NCI-H1417 treated with DMSO at 0.1 percent for 48 hours (cell line): ENCODE data around the gene RNF150.

ENCODE experiments used
- DNase-seq: peaks from one replicate; lab custom pipeline; 2025; lab: John Stamatoyannopoulos, UW

The RNF150 gene

GRCh38 chr4:140980426-140981200 lies 152.7 kb downstream of the RNF150 start:
- no peak for DNase-seq

GRCh38 chr4:140976768-140977167 lies 156.5 kb downstream of the RNF150 start:
- no peak for DNase-seq

GRCh38 chr4:140971077-140971792 lies 162.0 kb downstream of the RNF150 start:
- no peak for DNase-seq

GRCh38 chr4:140969296-140969695 lies 164.0 kb downstream of the RNF150 start:
- DNase-seq = no peak

GRCh38 chr4:140968371-140968770 lies 164.9 kb downstream of the RNF150 start:
- no peak for DNase-seq

GRCh38 chr4:140963883-140964282 lies 169.4 kb downstream of the RNF150 start:
- DNase-seq = no peak

- no peak for DNase-seq
Measured at GRCh38 chr4:140955641-140956040, 177.6 kb downstream of the RNF150 start.

- DNase-seq = no peak
Measured at GRCh38 chr4:140952717-140953116, 180.6 kb downstream of the RNF150 start.

GRCh38 chr4:140947506-140947905 lies 185.8 kb downstream of the RNF150 start:
- no peak for DNase-seq

GRCh38 chr4:140945106-140945505 lies 188.2 kb downstream of the RNF150 start:
- no peak for DNase-seq

GRCh38 chr4:140944572-140944971 lies 188.7 kb downstream of the RNF150 start:
- no peak for DNase-seq

GRCh38 chr4:140944199-140944515 lies 189.1 kb downstream of the RNF150 start:
- no peak for DNase-seq

- no peak for DNase-seq
Measured at GRCh38 chr4:140943486-140944198, 189.6 kb downstream of the RNF150 start.

GRCh38 chr4:140940589-140940988 lies 192.7 kb downstream of the RNF150 start:
- DNase-seq = no peak

GRCh38 chr4:140937866-140938265 lies 195.4 kb downstream of the RNF150 start:
- no peak for DNase-seq

- DNase-seq = no peak
Measured at GRCh38 chr4:140935254-140935653, 198.0 kb downstream of the RNF150 start.

GRCh38 chr4:140932501-140933045 lies 200.7 kb downstream of the RNF150 start:
- no peak for DNase-seq

- DNase-seq = no peak
Measured at GRCh38 chr4:140931911-140932310, 201.4 kb downstream of the RNF150 start.

GRCh38 chr4:140930557-140930956 lies 202.7 kb downstream of the RNF150 start:
- DNase-seq = no peak

- DNase-seq = no peak
Measured at GRCh38 chr4:140930011-140930410, 203.3 kb downstream of the RNF150 start.

GRCh38 chr4:140928880-140929279 lies 204.4 kb downstream of the RNF150 start:
- DNase-seq = no peak

- DNase-seq = no peak
Measured at GRCh38 chr4:140926672-140927071, 206.6 kb downstream of the RNF150 start.

GRCh38 chr4:140925417-140925816 lies 207.9 kb downstream of the RNF150 start:
- DNase-seq = no peak
